Ishikawa (cell line): ENCODE measurements around the gene EYS.

ENCODE experiments used
- CEBPB ChIP-seq: IDR thresholded peaks from 2 replicates; pipeline ENCODE4 v1.6.1; 2012
- CREB1 ChIP-seq: IDR thresholded peaks from 2 replicates; pipeline ENCODE4 v1.6.1; 2012; ENCODE audit warnings: low read depth
- EGR1 ChIP-seq: IDR thresholded peaks from 2 replicates; pipeline ENCODE4 v1.6.1; 2012
- EP300 ChIP-seq: IDR thresholded peaks from 2 replicates; pipeline ENCODE4 v1.6.1; 2012; ENCODE audit warnings: borderline replicate concordance
- FOXM1 ChIP-seq: IDR thresholded peaks from 2 replicates; pipeline ENCODE4 v1.6.1; 2012; ENCODE audit warnings: low read depth, borderline replicate concordance
- MAX ChIP-seq: IDR thresholded peaks from 2 replicates; pipeline ENCODE4 v1.6.1; 2012
- NFIC ChIP-seq: IDR thresholded peaks from 2 replicates; pipeline ENCODE4 v1.6.1; 2012
- RAD21 ChIP-seq: IDR thresholded peaks from 2 replicates; pipeline ENCODE4 v1.6.1; 2012; ENCODE audit warnings: low read depth
- REST ChIP-seq: IDR thresholded peaks from 2 replicates; pipeline ENCODE4 v1.6.1; 2012; ENCODE audit warnings: low read depth, mild to moderate bottlenecking
- TAF1 ChIP-seq: IDR thresholded peaks from 2 replicates; pipeline ENCODE4 v1.6.1; 2012; ENCODE audit warnings: low read depth, mild to moderate bottlenecking
- TCF12 ChIP-seq: IDR thresholded peaks from 2 replicates; pipeline ENCODE4 v1.6.1; 2012; ENCODE audit warnings: low read depth
- TEAD4 ChIP-seq: IDR thresholded peaks from 2 replicates; pipeline ENCODE4 v1.6.1; 2012
- USF1 ChIP-seq: IDR thresholded peaks from 2 replicates; pipeline ENCODE4 v1.6.1; 2012
- YY1 ChIP-seq: IDR thresholded peaks from 2 replicates; pipeline ENCODE4 v1.6.1; 2012; ENCODE audit warnings: low read depth
- ZBTB7A ChIP-seq: IDR thresholded peaks from 2 replicates; pipeline ENCODE4 v1.6.1; 2012; ENCODE audit warnings: low read depth

The EYS gene

GRCh38 chr6:64848467-64848866 is 858.6 kb downstream of the EYS start:
- TF ChIP-seq TEAD4 (no peak), USF1 (no peak), FOXM1 (no peak), CEBPB (no peak), TAF1 (no peak), REST (no peak), TCF12 (no peak), NFIC (no peak)

- TF ChIP-seq FOXM1 (no peak), TCF12 (no peak)
Observed at GRCh38 chr6:64847396-64847795, 859.6 kb downstream of the EYS start.

GRCh38 chr6:64838726-64839125 is 868.3 kb downstream of the EYS start:
- TF ChIP-seq RAD21 (peak; percentile 20; the same call in 1 of the 2 replicates), FOXM1 (no peak), EP300 (no peak)

GRCh38 chr6:64831680-64832079 is 875.3 kb downstream of the EYS start:
- TF ChIP-seq FOXM1 (no peak), ZBTB7A (no peak), CEBPB (no peak), TAF1 (no peak), NFIC (no peak), EP300 (no peak), USF1 (no peak), YY1 (no peak), EGR1 (no peak), TCF12 (no peak), TEAD4 (no peak), RAD21 (no peak), MAX (no peak), CREB1 (no peak), REST (no peak)

- TF ChIP-seq ZBTB7A (no peak), RAD21 (no peak), EP300 (no peak), REST (no peak), NFIC (no peak)
Observed at GRCh38 chr6:64817525-64817924, 889.5 kb downstream of the EYS start.

- TF ChIP-seq REST (no peak), EP300 (no peak), CREB1 (no peak), EGR1 (no peak), TCF12 (no peak), MAX (no peak), TEAD4 (no peak), ZBTB7A (no peak), TAF1 (no peak), YY1 (no peak)
Observed at GRCh38 chr6:64815718-64816117, 891.3 kb downstream of the EYS start.
